OCI-LY1 (cell line): ENCODE measurements around the gene PPFIA4.

Source experiments
- H2AFZ ChIP-seq: fragments of 200-600 bp; sonication (generic), shearing (Covaris generic); 2 replicates; pipeline ENCODE4 v1.6.0; 2014; ENCODE audit warnings: antibody characterized with exemption, mild to moderate bottlenecking, low read length
- H3F3A ChIP-seq: fragments of 200-600 bp; sonication (generic), shearing (Covaris generic); 2 replicates; pipeline ENCODE4 v1.6.0; 2014; ENCODE audit warnings: mild to moderate bottlenecking, antibody characterized with exemption, low read length, moderate library complexity; ENCODE audit not compliant: insufficient read depth
- H3K27ac ChIP-seq: fragments of 200-600 bp; sonication (generic); 2 replicates; pipeline ENCODE4 v1.5.1; 2014; ENCODE audit warnings: low read length, mixed run types, mild to moderate bottlenecking, low read depth; ENCODE audit not compliant: poor library complexity, severe bottlenecking
- H3K27me3 ChIP-seq: fragments of 200-600 bp; sonication (generic); 2 replicates; pipeline ENCODE4 v1.6.0; 2014; ENCODE audit warnings: antibody characterized with exemption, mild to moderate bottlenecking, low read length, moderate library complexity; ENCODE audit not compliant: insufficient read depth
- H3K36me3 ChIP-seq: fragments of 200-600 bp; sonication (generic); 2 replicates; pipeline ENCODE4 v1.6.1; 2014; ENCODE audit warnings: mild to moderate bottlenecking, antibody characterized with exemption, low read length, moderate library complexity, mixed read lengths; ENCODE audit not compliant: insufficient read depth
- H3K4me1 ChIP-seq: fragments of 200-600 bp; sonication (generic); 2 replicates; pipeline ENCODE4 v1.5.1; 2014; ENCODE audit warnings: mild to moderate bottlenecking, low read length, moderate library complexity; ENCODE audit not compliant: insufficient read depth, severe bottlenecking
- H3K4me2 ChIP-seq: fragments of 200-600 bp; sonication (generic), shearing (Covaris generic); 2 replicates; pipeline ENCODE4 v1.6.1; 2014; ENCODE audit warnings: low read length
- H3K4me3 ChIP-seq: fragments of 200-600 bp; sonication (generic); 2 replicates; pipeline ENCODE4 v1.5.1; 2014; ENCODE audit warnings: low read length, low read depth, mild to moderate bottlenecking, mixed read lengths; ENCODE audit not compliant: poor library complexity, severe bottlenecking
- H3K79me2 ChIP-seq: fragments of 200-600 bp; shearing (Covaris generic); 2 replicates; pipeline ENCODE4 v1.6.1; 2016; ENCODE audit warnings: mixed run types, low read length, mixed read lengths; ENCODE audit not compliant: insufficient read depth
- H3K9ac ChIP-seq: fragments of 200-600 bp; sonication (generic), shearing (Covaris generic); 2 replicates; pipeline ENCODE4 v1.6.1; 2014; ENCODE audit warnings: mild to moderate bottlenecking, low read length, mixed read lengths
- H3K9me2 ChIP-seq: fragments of 200-600 bp; sonication (generic), shearing (Covaris generic); 2 replicates; pipeline ENCODE4 v1.6.1; 2014; ENCODE audit warnings: low read depth, mild to moderate bottlenecking, low read length, mixed read lengths
- H3K9me3 ChIP-seq: fragments of 200-600 bp; shearing (Covaris generic); 2 replicates; pipeline ENCODE4 v1.6.1; 2014; ENCODE audit warnings: low read length, mixed read lengths
- H4K20me1 ChIP-seq: fragments of 200-600 bp; sonication (generic), shearing (Covaris generic); 2 replicates; pipeline ENCODE4 v1.6.0; 2016; ENCODE audit warnings: mild to moderate bottlenecking, low read length; ENCODE audit not compliant: insufficient read depth
- EZH2 ChIP-seq: fragments of 200-600 bp; sonication (generic), shearing (Covaris generic); IDR thresholded peaks from 2 replicates; pipeline ENCODE4 v1.8.0; 2017; ENCODE audit warnings: borderline replicate concordance, mixed run types, mild to moderate bottlenecking, antibody characterized with exemption, low read length, moderate library complexity, mixed read lengths
- TF ChIP-seq, protein P1 (sequence below): fragments of 200-600 bp; sonication (generic), shearing (Covaris generic); IDR thresholded peaks from 2 replicates; pipeline ENCODE4 v1.5.1; 2017; ENCODE audit warnings: mild to moderate bottlenecking, antibody characterized with exemption, low read length, moderate library complexity, mixed read lengths

PPFIA4 gene

DNA sequence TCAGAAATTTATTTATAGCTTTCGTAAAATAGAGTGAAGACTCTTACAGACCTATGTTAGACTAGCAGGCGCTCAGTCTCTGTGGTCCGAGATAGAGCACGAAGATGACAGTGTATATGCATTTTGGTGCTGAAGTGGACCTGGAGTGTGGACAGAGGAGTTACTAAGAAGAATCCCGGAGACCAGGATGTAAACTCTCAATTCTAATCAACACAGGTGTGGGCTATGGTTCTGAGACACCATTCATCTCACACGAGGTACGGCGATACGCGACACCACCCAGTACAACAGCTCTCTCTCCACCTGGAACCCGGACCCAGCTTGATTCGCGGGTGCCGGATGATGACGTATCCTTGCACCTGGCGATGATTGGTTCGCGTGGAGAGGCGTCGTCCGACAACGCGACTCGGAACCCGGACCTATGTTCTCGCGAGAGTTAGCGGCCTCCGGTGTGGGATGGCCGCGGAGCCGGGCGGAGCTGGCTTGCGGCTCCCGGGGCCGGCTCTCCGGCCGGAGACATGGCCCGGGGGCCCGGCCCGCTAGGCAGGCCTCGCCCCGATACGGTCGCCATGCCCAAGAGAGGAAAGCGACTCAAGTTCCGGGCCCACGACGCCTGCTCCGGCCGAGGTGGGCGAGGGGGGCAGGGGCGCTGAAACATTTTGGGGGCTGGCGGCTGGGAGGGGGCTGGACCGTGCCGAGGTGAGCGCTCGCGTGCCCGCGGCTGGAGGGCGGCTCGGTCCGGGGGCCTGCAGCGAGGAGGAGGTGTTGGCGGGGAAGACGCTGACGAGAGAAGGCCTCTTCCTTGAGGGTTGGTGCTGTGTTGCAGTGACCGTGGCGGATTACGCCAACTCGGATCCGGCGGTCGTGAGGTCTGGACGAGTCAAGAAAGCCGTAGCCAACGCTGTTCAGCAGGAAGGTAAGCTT lies 19.1 kb upstream of the PPFIA4 start, which contains the start of gene TMEM183A:
TMEM183A (plus strand) TSS at position 427 of the 924 bp plus-strand sequence; CDS start at position 519, 92 bp downstream.
- Histone ChIP-seq H4K20me1 (no peaks in the 10 kb centered on the region), H3K4me1 (peaks cover 20% of the 10 kb centered on the region), H3K9me3 (peaks cover 2% of the 10 kb centered on the region; the same call in 1 of the 2 replicates), H3F3A (no peaks in the 10 kb centered on the region), H3K9ac (peak within 1 kb of the TSS; percentile 85), H3K36me3 (peaks cover 36% of the 10 kb centered on the region), H2AFZ (peak within 1 kb of the TSS; percentile 92), H3K79me2 (peaks cover 22% of the 10 kb centered on the region), H3K4me3 (peak within 1 kb of the TSS; percentile 92), H3K27me3 (no peaks in the 10 kb centered on the region), H3K27ac (peak within 1 kb of the TSS; percentile 73), H3K9me2 (no peaks in the 10 kb centered on the region), H3K4me2 (peak within 1 kb of the TSS; percentile 71)
- TF ChIP-seq EZH2, result no peak
- TF ChIP-seq, protein P1, sequence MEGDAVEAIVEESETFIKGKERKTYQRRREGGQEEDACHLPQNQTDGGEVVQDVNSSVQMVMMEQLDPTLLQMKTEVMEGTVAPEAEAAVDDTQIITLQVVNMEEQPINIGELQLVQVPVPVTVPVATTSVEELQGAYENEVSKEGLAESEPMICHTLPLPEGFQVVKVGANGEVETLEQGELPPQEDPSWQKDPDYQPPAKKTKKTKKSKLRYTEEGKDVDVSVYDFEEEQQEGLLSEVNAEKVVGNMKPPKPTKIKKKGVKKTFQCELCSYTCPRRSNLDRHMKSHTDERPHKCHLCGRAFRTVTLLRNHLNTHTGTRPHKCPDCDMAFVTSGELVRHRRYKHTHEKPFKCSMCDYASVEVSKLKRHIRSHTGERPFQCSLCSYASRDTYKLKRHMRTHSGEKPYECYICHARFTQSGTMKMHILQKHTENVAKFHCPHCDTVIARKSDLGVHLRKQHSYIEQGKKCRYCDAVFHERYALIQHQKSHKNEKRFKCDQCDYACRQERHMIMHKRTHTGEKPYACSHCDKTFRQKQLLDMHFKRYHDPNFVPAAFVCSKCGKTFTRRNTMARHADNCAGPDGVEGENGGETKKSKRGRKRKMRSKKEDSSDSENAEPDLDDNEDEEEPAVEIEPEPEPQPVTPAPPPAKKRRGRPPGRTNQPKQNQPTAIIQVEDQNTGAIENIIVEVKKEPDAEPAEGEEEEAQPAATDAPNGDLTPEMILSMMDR, result no peak

DNA sequence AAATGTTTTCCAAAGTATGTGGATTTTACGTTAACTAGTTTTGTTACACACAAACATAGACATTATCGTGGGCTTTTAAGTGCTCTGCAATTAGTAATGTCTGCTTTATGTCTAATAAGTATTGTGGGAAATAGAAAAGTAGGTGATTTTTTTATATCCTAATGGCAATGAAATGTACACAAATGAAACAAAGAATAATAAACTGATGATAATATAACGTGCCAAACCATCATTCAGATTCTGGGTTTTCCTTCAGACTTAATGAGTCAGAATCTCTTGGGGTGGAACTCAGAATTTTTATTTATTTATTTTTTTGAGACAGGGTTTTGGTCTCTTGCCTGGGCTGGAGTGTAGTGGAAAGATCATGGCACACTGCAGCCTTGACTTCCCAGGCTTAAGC lies 17.1 kb upstream of the PPFIA4 start:
- no peaks in the 10 kb centered on the region for H4K20me1 ChIP-seq
- H3K27ac ChIP-seq, result no peak overlapping the region
- no peaks in the 10 kb centered on the region for H3F3A ChIP-seq
- H3K4me2 ChIP-seq, result no peak overlapping the region
- no peak overlapping the region for H2AFZ ChIP-seq
- H3K9me2 ChIP-seq, result no peaks in the 10 kb centered on the region
- peaks cover 22% of the 10 kb centered on the region for H3K79me2 ChIP-seq
- no peaks in the 10 kb centered on the region for H3K27me3 ChIP-seq
- TF ChIP-seq, protein P1, result no peak
- TF ChIP-seq EZH2, result no peak
- H3K36me3 ChIP-seq, result peaks cover 56% of the 10 kb centered on the region
- H3K4me3 ChIP-seq, result no peak overlapping the region
- H3K4me1 ChIP-seq, result peaks cover 20% of the 10 kb centered on the region
- peaks cover 2% of the 10 kb centered on the region; the same call in 1 of the 2 replicates for H3K9me3 ChIP-seq
- H3K9ac ChIP-seq, result no peak overlapping the region

DNA sequence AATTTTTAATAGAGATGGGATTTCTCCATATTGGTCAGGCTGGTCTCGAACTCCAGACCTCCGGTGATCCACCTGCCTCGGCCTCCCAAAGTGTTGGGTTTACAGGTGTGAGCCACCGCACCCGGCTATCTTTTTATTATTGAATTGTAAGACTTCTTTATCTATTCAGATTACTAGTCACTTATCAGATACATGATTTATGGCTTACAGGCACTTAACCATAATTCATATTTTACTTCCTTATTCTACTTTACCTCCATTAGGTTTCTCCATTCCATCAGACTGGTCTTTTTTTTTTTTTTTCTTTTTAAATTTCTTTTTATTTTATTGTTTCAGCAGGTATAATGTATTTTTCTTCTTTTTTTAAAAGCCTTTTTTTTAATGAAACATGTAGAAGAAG lies 14.7 kb upstream of the PPFIA4 start:
- H3K4me1 ChIP-seq, result peaks cover 13% of the 10 kb centered on the region
- peaks cover 22% of the 10 kb centered on the region for H3K79me2 ChIP-seq
- no peak overlapping the region for H3K4me2 ChIP-seq
- no peak for TF ChIP-seq EZH2
- TF ChIP-seq, protein P1, result no peak
- H2AFZ ChIP-seq, result no peak overlapping the region
- no peaks in the 10 kb centered on the region for H3F3A ChIP-seq
- H3K9me3 ChIP-seq, result peaks cover 2% of the 10 kb centered on the region; the same call in 1 of the 2 replicates
- H3K27me3 ChIP-seq, result no peaks in the 10 kb centered on the region
- no peak overlapping the region for H3K9ac ChIP-seq
- H3K9me2 ChIP-seq, result no peaks in the 10 kb centered on the region
- peaks cover 80% of the 10 kb centered on the region for H3K36me3 ChIP-seq
- no peak overlapping the region for H3K4me3 ChIP-seq
- no peak overlapping the region for H3K27ac ChIP-seq
- H4K20me1 ChIP-seq, result no peaks in the 10 kb centered on the region
